ENCODE measurements around the gene ZNF593OS. TPM values are rescaled to one million over a fixed set of nuclear protein-coding genes. Genes with fewer than 3 reads are reported as not detected.

The ZNF593OS gene
- total and polyA plus RNA-seq, 4 experiments from 2014 or later = 0.53 to 0.78 TPM; not detected in 2

DNA sequence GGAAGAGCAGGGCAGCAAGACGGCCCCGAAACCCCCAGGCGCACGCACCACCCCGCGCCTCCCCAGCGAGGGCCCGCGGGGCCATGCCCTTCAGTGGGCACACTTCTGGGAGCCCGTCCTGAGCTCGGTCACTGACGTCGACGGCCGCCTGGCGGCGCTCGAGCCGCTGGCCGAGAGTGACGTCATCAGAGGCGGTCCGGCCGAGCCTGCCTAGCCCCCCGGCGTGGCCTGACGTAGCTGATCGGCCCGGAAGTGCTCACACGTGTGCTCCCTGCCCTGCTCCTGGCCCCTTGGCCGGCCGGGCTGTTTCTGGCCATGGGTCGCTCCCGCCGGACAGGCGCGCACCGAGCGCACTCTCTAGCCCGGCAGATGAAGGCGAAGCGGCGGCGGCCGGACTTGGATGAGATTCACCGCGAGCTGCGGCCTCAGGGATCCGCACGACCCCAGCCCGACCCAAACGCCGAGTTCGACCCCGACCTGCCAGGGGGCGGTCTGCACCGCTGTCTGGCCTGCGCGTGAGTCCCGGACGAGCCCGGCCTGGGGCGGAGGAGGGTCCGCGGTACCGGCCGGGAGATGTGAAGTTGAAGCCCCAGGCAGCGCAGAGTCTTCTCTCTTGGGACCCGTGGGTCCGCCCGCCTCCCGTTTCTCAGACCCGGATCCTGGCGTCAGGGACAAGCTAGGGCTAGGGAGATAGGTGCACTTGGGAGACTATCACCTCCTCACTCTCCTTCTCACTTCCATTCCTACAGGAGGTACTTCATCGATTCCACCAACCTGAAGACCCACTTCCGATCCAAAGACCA lies 1.8 kb downstream of the ZNF593OS start, which contains the start of gene ZNF593:
Gene ZNF593, plus strand, starts transcription at position 240 of the 803 bp plus-strand sequence. Its CDS starts 76 bp downstream, at position 316.
- intact Hi-C loops (cut with micrococcal nuclease) = loop anchor here (1.0 to 5.0 kb wide), 3 partner anchors 64 to 222 kb away; partner anchors contain the start of gene CEP85
- DNase-seq = peak; percentile 74 to 81 (median 77)
- H3K4me1 Mint-ChIP-seq = peaks cover 4 to 25% (median 16%) of the 10 kb centered on the region in 4 donors
- no peaks in the 10 kb centered on the region for H3K9me3 Mint-ChIP-seq
- H3K27ac ChIP-seq (ENCODE audit: low read depth, low read length) = peak within 1 kb of the TSS; percentile 85
- ChIA-PET POLR2A (ENCODE audit: partially characterized antibody) (interaction anchor here (0.6 to 4.2 kb wide), 11 partner anchors 15 to 262 kb away, joined by 3 to 40 read pairs (median 4); partner anchors contain the start of genes CEP85, DHDDS and PAFAH2), CTCF (ENCODE audit: partially characterized antibody) (interaction anchor here (0.6 to 10.3 kb wide), 50 partner anchors 9 to 428 kb away, joined by 3 to 167 read pairs (median 4); partner anchors contain the start of genes CEP85 and DHDDS)
- no peaks in the 10 kb centered on the region for H3K9me3 ChIP-seq (ENCODE audit: control insufficient read depth in 1 of 2, low read length in 2 of 2)
- H3K36me3 Mint-ChIP-seq = no peaks in the 10 kb centered on the region
- no peaks in the 10 kb centered on the region for H3K27me3 ChIP-seq (ENCODE audit: insufficient read depth, low read length)
- H3K27ac Mint-ChIP-seq = peak within 1 kb of the TSS; percentile 71 to 94 (median 93)
- H3K36me3 ChIP-seq (ENCODE audit: insufficient read depth, low read length) = no peaks in the 10 kb centered on the region
- H3K27me3 Mint-ChIP-seq = no peaks in the 10 kb centered on the region
- H3K4me3 Mint-ChIP-seq = peak within 1 kb of the TSS; percentile 83 to 91 (median 88)
- H3K4me3 ChIP-seq (ENCODE audit: low read length in 2 of 2) = peak within 1 kb of the TSS; percentile 52 to 90
- H3K4me1 ChIP-seq (ENCODE audit: insufficient read depth, low read length) = peaks cover 20% of the 10 kb centered on the region

DNA sequence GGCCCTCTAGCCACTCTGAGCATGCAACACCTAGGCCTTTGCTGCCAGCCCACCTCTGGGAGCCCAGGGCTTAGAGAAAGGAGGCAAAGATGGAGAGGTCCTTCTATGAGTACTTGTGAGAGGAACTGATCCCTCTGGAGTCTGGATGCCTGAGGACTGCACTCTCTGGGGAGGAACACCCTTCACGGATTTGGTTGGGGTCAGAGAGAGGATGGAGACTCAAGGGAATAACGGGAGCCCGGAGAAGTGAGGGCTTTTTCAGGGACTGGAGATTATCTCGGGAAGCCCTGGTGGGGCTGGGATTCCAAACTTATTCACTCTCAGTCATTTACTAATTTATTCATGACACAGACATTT lies 2.5 kb downstream of the ZNF593OS start:
- no peak for DNase-seq
- H3K27me3 Mint-ChIP-seq = no peaks in the 10 kb centered on the region
- H3K4me1 ChIP-seq (ENCODE audit: insufficient read depth, low read length) = peaks cover 23% of the 10 kb centered on the region
- peak overlapping the region; percentile 83 to 91 (median 88) for H3K4me3 Mint-ChIP-seq
- peak overlapping the region in 6 of 7 donors; percentile 25 to 91 (median 76) for H3K27ac Mint-ChIP-seq
- no peaks in the 10 kb centered on the region for H3K27me3 ChIP-seq (ENCODE audit: insufficient read depth, low read length)
- ChIA-PET CTCF (ENCODE audit: partially characterized antibody) (interaction anchor here (0.6 to 10.3 kb wide), 36 partner anchors 9 to 301 kb away, joined by 3 to 167 read pairs (median 4); partner anchors contain the start of gene CEP85), POLR2A (ENCODE audit: partially characterized antibody) (interaction anchor here (0.6 to 4.2 kb wide), 10 partner anchors 14 to 263 kb away, joined by 3 to 40 read pairs (median 4); partner anchors contain the start of genes CEP85, DHDDS and PAFAH2)
- no peaks in the 10 kb centered on the region for H3K36me3 ChIP-seq (ENCODE audit: insufficient read depth, low read length)
- H3K9me3 ChIP-seq (ENCODE audit: control insufficient read depth in 1 of 2, low read length in 2 of 2) = no peaks in the 10 kb centered on the region
- H3K36me3 Mint-ChIP-seq = no peaks in the 10 kb centered on the region
- intact Hi-C loops (cut with micrococcal nuclease) = loop anchor here (1.0 to 5.0 kb wide), 3 partner anchors 65 to 223 kb away; partner anchors contain the start of gene CEP85
- no peaks in the 10 kb centered on the region for H3K9me3 Mint-ChIP-seq
- peaks cover 4 to 25% (median 16%) of the 10 kb centered on the region in 4 donors for H3K4me1 Mint-ChIP-seq
- H3K27ac ChIP-seq (ENCODE audit: low read depth, low read length) = peak overlapping the region; percentile 85
- peak overlapping the region in 1 of 2 donors; percentile 90 for H3K4me3 ChIP-seq (ENCODE audit: low read length in 2 of 2)

DNA sequence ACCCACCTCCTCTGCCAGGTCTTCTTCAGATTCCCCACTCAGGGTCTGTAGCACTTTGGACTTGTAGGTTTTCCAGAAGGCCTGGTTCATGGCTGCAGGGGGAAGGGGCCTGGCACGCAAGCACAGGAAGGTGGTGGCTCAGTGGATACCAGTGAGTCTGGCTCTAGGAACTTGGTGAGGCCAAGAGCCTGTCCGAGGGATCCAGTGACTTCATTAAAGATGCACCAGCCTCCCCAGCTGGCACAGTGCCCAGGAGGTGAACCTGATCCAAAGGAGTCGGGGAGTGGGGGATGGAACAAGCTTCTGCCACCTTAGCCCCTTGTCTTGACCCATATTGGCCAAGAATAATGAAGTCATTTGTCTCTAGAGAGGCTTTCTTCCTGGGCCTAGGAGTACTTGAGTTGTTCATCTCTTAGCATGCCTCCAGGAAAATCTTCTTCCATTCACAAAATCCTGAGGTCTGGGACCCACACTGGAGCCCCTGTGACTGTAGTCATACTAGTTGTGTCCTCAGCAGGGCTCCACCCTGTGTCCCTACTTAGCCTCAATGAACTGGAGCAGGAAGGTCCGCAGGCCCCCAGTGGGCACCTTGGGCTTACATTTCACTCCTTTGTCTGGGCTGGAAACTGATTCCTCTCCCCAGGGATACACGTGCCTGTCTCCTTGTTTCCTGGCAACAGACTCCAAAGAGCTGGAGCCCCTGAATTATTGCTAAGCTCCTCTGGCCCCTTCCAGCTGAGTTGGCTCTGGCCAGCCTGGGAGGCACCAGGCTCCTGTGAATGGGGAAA lies 3.0 kb downstream of the ZNF593OS start, which contains the start of gene C1orf232:
Gene C1orf232, minus strand, starts transcription at position 554 of the 788 bp plus-strand sequence. Its CDS starts 464 bp downstream, at position 90.
- Histone ChIP-seq H3K4me3 (ENCODE audit: low read length in 2 of 2) (peak within 1 kb of the TSS; percentile 52 to 90), H3K27me3 (ENCODE audit: insufficient read depth, low read length) (no peaks in the 10 kb centered on the region), H3K4me1 (ENCODE audit: insufficient read depth, low read length) (peaks cover 29% of the 10 kb centered on the region), H3K27ac (ENCODE audit: low read depth, low read length) (peak within 1 kb of the TSS; percentile 85), H3K9me3 (ENCODE audit: control insufficient read depth in 1 of 2, low read length in 2 of 2) (no peaks in the 10 kb centered on the region), H3K36me3 (ENCODE audit: insufficient read depth, low read length) (no peaks in the 10 kb centered on the region)
- no peak for DNase-seq
- Mint-ChIP-seq H3K4me1 (peaks cover 5 to 28% (median 17%) of the 10 kb centered on the region in 4 donors), H3K9me3 (no peaks in the 10 kb centered on the region), H3K27me3 (peaks cover 0 to 2% of the 10 kb centered on the region in 2 donors), H3K36me3 (no peaks in the 10 kb centered on the region), H3K27ac (peak within 1 kb of the TSS; percentile 71 to 94 (median 93)), H3K4me3 (peak within 1 kb of the TSS; percentile 83 to 91 (median 88))
- intact Hi-C loops (cut with micrococcal nuclease) = loop anchor here (1.0 to 5.0 kb wide), 3 partner anchors 66 to 224 kb away; partner anchors contain the start of gene CEP85
- ChIA-PET CTCF (ENCODE audit: partially characterized antibody) (interaction anchor here (0.6 to 10.3 kb wide), 9 partner anchors 10 to 249 kb away, joined by 3 to 167 read pairs (median 7); partner anchors contain the start of gene CEP85), POLR2A (ENCODE audit: partially characterized antibody) (interaction anchor here (4.2 kb wide), 1 partner anchor 66 kb away, joined by 40 read pairs; the partner anchor contains the start of gene CEP85)

DNA sequence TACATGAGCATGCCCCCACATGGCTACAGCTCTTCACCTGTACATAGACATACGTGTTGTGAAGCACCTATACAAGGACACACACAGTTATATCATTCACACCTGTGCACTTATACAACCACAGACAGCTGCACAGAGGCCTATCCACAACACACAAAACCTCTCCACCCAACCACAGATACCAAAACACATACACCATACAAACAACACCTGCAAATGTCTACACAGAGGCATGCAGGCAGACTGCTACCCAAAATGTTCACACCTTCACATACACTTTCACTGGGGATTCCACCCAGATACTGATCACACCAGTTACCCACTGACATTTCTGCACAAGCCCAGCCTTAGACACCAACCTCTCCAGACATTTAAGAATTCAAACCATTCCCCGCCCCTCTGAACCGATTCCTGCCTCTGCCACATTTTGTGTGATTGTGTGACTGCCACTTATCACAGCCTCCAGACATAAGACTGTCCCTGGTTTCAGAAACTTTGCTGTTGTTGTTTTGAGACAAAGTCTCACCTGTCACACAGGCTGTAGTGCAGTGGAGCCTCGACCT lies 4.8 kb downstream of the ZNF593OS start:
- intact Hi-C loops (cut with micrococcal nuclease) = loop anchor here (5.0 kb wide), 2 partner anchors 156 to 226 kb away; no protein-coding TSS in a partner anchor
- H3K4me1 Mint-ChIP-seq = peaks cover 8 to 35% (median 21%) of the 10 kb centered on the region in 4 donors
- peaks cover 4 to 8% of the 10 kb centered on the region in 2 donors for H3K27me3 Mint-ChIP-seq
- H3K4me1 ChIP-seq (ENCODE audit: insufficient read depth, low read length) = peaks cover 36% of the 10 kb centered on the region
- H3K36me3 ChIP-seq (ENCODE audit: insufficient read depth, low read length) = no peaks in the 10 kb centered on the region
- no peak for DNase-seq
- ChIA-PET CTCF (ENCODE audit: partially characterized antibody) (interaction anchor here (0.8 to 10.3 kb wide), 2 partner anchors 68 to 250 kb away, joined by 3 to 167 read pairs; partner anchors contain the start of gene CEP85), POLR2A (ENCODE audit: partially characterized antibody) (no interaction called here)
- H3K27ac ChIP-seq (ENCODE audit: low read depth, low read length) = no peak overlapping the region
- H3K27me3 ChIP-seq (ENCODE audit: insufficient read depth, low read length) = peaks cover 7% of the 10 kb centered on the region
- H3K4me3 Mint-ChIP-seq = peak overlapping the region in 1 of 8 donors; percentile 3
- H3K9me3 ChIP-seq (ENCODE audit: control insufficient read depth in 1 of 2, low read length in 2 of 2) = no peaks in the 10 kb centered on the region
- no peak overlapping the region for H3K4me3 ChIP-seq (ENCODE audit: low read length in 2 of 2)
- no peaks in the 10 kb centered on the region for H3K9me3 Mint-ChIP-seq
- peak overlapping the region in 3 of 7 donors; percentile 51 to 73 (median 58) for H3K27ac Mint-ChIP-seq
- no peaks in the 10 kb centered on the region for H3K36me3 Mint-ChIP-seq

DNA sequence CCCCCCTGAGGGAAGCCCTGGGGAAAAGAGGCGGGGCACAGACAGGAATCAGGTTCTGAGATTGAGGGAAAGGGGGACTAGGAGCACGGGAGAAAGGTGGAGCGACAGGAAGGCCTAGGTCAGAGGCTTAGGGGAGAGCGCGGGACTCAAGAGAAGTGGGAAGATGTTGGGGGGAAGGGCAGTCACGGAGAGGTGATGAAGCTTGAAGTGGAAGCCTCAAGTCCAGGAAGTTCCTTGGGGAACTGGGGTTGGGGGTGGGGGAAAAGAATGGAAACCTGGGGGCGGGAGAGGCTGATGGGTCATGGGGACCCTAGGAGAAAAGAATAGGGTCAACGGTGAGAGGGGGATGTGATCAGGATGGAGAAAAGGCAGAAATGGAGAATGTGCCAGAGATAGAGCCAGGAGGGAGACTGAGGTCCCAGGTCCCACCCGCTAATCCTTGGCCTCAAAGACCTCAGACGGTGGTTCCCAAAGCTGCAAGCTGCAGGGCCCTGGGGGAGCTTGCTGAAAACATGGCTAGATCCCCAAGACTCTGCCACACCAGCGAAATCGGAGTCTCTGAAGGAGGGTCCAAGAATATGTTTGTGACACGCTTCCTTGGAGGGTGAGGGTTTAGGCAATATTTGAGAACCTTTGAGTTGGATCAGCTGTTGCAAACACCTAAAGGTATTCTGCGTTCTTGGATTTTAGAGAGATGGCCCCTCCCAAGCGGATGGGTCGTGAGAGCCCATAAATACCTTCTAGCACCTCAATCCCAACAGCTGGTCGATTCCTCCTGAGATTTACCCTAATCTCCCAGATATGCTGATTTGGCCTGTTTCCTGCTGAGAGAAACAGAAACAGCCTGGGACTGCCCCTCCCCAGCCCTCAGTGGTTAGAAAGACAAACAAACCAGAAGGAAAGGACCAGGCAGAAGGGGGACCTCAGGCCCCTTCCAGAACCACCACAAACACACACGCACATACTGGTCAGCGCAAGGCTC lies 6.5 kb downstream of the ZNF593OS start:
- DNase-seq = no peak
- no peak overlapping the region for H3K4me3 ChIP-seq (ENCODE audit: low read length in 2 of 2)
- no peaks in the 10 kb centered on the region for H3K36me3 Mint-ChIP-seq
- H3K4me1 Mint-ChIP-seq = peaks cover 4 to 22% (median 13%) of the 10 kb centered on the region in 4 donors
- no peak overlapping the region for H3K27ac ChIP-seq (ENCODE audit: low read depth, low read length)
- ChIA-PET CTCF (ENCODE audit: partially characterized antibody) (interaction anchor here (0.6 to 10.3 kb wide), 7 partner anchors 9 to 129 kb away, joined by 3 to 167 read pairs (median 3); partner anchors contain the start of gene CEP85), POLR2A (ENCODE audit: partially characterized antibody) (no interaction called here)
- H3K36me3 ChIP-seq (ENCODE audit: insufficient read depth, low read length) = no peaks in the 10 kb centered on the region
- no peak overlapping the region for H3K27ac Mint-ChIP-seq
- no peaks in the 10 kb centered on the region for H3K9me3 Mint-ChIP-seq
- peaks cover 5 to 8% of the 10 kb centered on the region in 2 donors for H3K27me3 Mint-ChIP-seq
- intact Hi-C loops (cut with micrococcal nuclease) = loop anchor here (1.0 to 5.0 kb wide), 5 partner anchors 20 to 227 kb away; no protein-coding TSS in a partner anchor
- H3K27me3 ChIP-seq (ENCODE audit: insufficient read depth, low read length) = peaks cover 7% of the 10 kb centered on the region
- H3K9me3 ChIP-seq (ENCODE audit: control insufficient read depth in 1 of 2, low read length in 2 of 2) = no peaks in the 10 kb centered on the region
- peaks cover 22% of the 10 kb centered on the region for H3K4me1 ChIP-seq (ENCODE audit: insufficient read depth, low read length)
- peak overlapping the region; percentile 29 to 75 (median 62) for H3K4me3 Mint-ChIP-seq

All from CD4-positive, alpha-beta memory T cell (primary cell).